ENCODE results near the gene INPP5D. TPM values are rescaled to one million over a fixed set of nuclear protein-coding genes. Genes with fewer than 3 reads are reported as not detected.

Gene INPP5D
- total and polyA plus RNA-seq, 2 of the 13 experiments (the other 11 are each of a cell fraction or from before 2014, with no cell fraction given) = 16.7 to 18.0 TPM

DNA sequence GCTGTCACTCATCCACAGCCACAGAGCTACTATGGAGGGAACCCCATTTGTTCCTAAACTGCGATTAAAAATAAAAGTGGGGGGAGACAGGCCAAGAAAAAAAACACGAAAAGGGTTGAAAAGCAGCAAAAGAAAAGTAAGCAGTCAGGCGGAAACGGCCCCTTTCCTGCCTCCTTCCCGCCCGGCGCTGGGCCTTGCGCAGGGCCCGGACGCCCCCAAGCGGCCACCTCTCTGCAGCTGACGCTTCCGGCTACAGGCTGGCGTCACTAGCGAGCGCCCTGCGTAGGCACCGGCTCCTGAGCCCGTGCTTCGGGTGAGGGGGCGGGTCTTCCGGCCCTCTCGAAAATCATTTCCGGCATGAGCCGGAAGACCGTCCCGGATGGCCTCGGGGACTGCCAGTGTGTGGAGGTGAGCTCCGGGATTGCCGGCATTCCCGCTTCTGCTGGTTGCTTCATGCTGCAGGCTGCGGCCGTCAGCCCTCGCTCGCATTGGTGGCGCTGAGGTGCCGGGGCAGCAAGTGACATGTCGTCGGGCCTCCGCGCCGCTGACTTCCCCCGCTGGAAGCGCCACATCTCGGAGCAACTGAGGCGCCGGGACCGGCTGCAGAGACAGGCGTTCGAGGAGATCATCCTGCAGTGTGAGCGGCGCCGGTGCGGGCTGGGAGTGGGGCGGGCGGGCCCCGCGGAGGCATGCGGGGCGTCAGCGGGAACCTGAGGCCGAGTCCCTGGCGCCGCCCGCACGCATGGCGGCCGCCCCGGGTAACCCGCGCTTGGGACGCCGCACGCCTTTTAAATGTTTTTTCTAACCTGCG, 191.4 kb downstream of the INPP5D start, which contains the start of gene ATG16L1 (continued):
- peak; percentile 53; the same call in 1 of the 2 replicates for TF ChIP-seq SIX4 (CRISPR knock-in tag; IDR thresholded peaks at IDR 0.05)
- peak; percentile 55; the same call in 1 of the 2 replicates for TF ChIP-seq ZMYM2 (CRISPR knock-in tag; IDR thresholded peaks at IDR 0.05)
- TF ChIP-seq ZNF570 (CRISPR knock-in tag; IDR thresholded peaks at IDR 0.05; ENCODE audit: borderline replicate concordance) = 0 out of 2 replicates have a peak, but pooled peaks have one; percentile 30
- no peak for TF ChIP-seq ZNF652 (CRISPR knock-in tag; IDR thresholded peaks at IDR 0.05; ENCODE audit: borderline replicate concordance, low read depth)
- TF ChIP-seq ZNF431 (CRISPR knock-in tag; IDR thresholded peaks at IDR 0.05; ENCODE audit: borderline replicate concordance, low read depth) = peak; percentile 64; the same call in 1 of the 2 replicates
- TF ChIP-seq EED (CRISPR knock-in tag; IDR thresholded peaks at IDR 0.05) = peak; percentile 94
- 0 out of 2 replicates have a peak, but pooled peaks have one; percentile 68 for TF ChIP-seq RELA (CRISPR knock-in tag; IDR thresholded peaks at IDR 0.05)
- no peak; the same call in 1 of the 2 replicates for TF ChIP-seq MAF1 (CRISPR knock-in tag; IDR thresholded peaks at IDR 0.05; ENCODE audit: borderline replicate concordance)
- TF ChIP-seq, protein P1, sequence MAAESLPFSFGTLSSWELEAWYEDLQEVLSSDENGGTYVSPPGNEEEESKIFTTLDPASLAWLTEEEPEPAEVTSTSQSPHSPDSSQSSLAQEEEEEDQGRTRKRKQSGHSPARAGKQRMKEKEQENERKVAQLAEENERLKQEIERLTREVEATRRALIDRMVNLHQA (CRISPR knock-in tag; IDR thresholded peaks at IDR 0.05) = peak; percentile 50; the same call in 1 of the 2 replicates
- TF ChIP-seq HNF4A (CRISPR knock-in tag; IDR thresholded peaks at IDR 0.05) = peak; percentile 12; the same call in 1 of the 2 replicates
- peak; percentile 96 for TF ChIP-seq ERF (CRISPR knock-in tag; IDR thresholded peaks at IDR 0.05)
- TF ChIP-seq, protein P2, sequence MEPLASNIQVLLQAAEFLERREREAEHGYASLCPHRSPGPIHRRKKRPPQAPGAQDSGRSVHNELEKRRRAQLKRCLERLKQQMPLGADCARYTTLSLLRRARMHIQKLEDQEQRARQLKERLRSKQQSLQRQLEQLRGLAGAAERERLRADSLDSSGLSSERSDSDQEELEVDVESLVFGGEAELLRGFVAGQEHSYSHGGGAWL (CRISPR knock-in tag; IDR thresholded peaks at IDR 0.05) = peak; percentile 96
- TF ChIP-seq RERE (CRISPR knock-in tag; IDR thresholded peaks at IDR 0.05; ENCODE audit: low read depth) = peak; percentile 31; the same call in 1 of the 2 replicates
- TF ChIP-seq ZNF749 (CRISPR knock-in tag; IDR thresholded peaks at IDR 0.05; ENCODE audit: borderline replicate concordance) = peak; percentile 92; the same call in 1 of the 2 replicates
- TF ChIP-seq HNRNPK (IDR thresholded peaks at IDR 0.05; ENCODE audit: low read depth, low read length, poor library complexity, severe bottlenecking) = peak; percentile 52
- TF ChIP-seq, protein P3, sequence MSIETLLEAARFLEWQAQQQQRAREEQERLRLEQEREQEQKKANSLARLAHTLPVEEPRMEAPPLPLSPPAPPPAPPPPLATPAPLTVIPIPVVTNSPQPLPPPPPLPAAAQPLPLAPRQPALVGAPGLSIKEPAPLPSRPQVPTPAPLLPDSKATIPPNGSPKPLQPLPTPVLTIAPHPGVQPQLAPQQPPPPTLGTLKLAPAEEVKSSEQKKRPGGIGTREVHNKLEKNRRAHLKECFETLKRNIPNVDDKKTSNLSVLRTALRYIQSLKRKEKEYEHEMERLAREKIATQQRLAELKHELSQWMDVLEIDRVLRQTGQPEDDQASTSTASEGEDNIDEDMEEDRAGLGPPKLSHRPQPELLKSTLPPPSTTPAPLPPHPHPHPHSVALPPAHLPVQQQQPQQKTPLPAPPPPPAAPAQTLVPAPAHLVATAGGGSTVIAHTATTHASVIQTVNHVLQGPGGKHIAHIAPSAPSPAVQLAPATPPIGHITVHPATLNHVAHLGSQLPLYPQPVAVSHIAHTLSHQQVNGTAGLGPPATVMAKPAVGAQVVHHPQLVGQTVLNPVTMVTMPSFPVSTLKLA (IDR thresholded peaks at IDR 0.05) = peak; percentile 77
- no peak for TF ChIP-seq ZNF691 (CRISPR knock-in tag; IDR thresholded peaks at IDR 0.05; ENCODE audit: borderline replicate concordance, low read depth)
- peak; percentile 63 for TF ChIP-seq ZNF143 (CRISPR knock-in tag; IDR thresholded peaks at IDR 0.05)
- peak; percentile 98 for TF ChIP-seq IRF2 (CRISPR knock-in tag; IDR thresholded peaks at IDR 0.05)
- TF ChIP-seq TCF7L2 (IDR thresholded peaks at IDR 0.05; ENCODE audit: low read depth, low read length) = no peak
